Fibroblast of pulmonary artery (primary cell): ENCODE measurements around the gene LPP.

Source experiments
- DNase-seq: peaks from one replicate; pipeline ENCODE4 v3.0.0-alpha.2; 2010; ENCODE audit warnings: low read depth
- H3K4me3 ChIP-seq: replicated peaks from 2 replicates; pipeline ENCODE4 v1.5.1; 2011; ENCODE audit warnings: low read depth, mild to moderate bottlenecking, control low read depth, low read length, moderate library complexity
- CTCF ChIP-seq: IDR thresholded peaks from 2 replicates; pipeline ENCODE4 v1.5.1; 2011; ENCODE audit warnings: mild to moderate bottlenecking, control low read depth, low read length, inconsistent platforms; ENCODE audit errors: missing control alignments

Gene LPP

GRCh38 chr3:188113756-188114155 is 40.2 kb upstream of the LPP start:
- no peak overlapping the region for H3K4me3 ChIP-seq
- no peak for TF ChIP-seq CTCF
- DNase-seq: no peak

DNA sequence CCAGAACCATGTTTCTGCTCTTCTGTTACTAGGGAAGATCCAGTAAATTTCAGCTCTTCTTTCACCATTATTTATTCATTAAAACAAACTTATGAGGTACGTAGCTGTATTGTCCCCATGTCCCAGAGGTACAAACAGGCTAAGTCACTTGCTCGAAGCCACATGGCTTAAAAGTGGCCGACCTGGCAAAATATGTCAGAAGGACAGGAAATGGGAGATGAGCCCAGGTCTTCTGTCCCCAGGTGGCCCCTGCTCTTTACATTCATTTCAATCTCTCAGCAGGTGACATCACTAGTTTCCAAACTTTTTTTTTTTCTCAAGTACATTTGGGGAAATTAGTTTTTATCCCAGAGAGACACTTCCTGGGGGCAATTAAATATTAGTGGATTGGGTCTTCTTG is 34.1 kb upstream of the LPP start:
- TF ChIP-seq CTCF: no peak
- DNase-seq: no peak
- H3K4me3 ChIP-seq: no peak overlapping the region

DNA sequence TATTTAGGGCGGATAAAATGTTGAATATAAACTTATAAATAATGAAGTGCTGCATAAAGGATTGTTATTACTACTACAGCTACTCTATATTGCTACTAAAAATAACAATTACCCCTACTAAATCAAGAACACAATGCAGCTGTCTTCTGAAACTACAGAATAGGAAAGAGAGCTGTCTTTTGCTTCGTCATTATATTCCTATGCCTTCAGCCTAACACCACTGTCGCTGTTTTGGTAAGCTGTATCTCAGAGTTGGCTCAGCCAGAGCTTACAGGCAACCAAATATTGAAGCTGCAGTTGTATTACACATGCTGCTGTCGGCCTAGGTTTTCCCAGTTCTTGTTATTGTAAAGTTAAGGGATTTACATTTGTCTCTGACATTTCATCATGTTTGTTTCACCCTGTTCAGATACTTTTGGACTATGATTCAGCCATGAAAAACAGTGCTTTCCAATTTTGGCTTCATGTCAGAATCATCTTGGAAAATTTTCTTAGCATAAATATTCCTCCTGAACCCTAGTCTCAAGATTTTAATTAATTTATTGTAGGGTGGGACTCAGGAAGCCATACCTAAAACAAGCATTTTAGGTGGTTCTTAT is 31.3 kb upstream of the LPP start:
- no peak for TF ChIP-seq CTCF
- no peak for DNase-seq
- no peak overlapping the region for H3K4me3 ChIP-seq

- H3K4me3 ChIP-seq: no peak overlapping the region
- TF ChIP-seq CTCF: no peak
- peak; percentile 39 for DNase-seq
Observed at GRCh38 chr3:188123170-188123905, 30.6 kb upstream of the LPP start.

DNA sequence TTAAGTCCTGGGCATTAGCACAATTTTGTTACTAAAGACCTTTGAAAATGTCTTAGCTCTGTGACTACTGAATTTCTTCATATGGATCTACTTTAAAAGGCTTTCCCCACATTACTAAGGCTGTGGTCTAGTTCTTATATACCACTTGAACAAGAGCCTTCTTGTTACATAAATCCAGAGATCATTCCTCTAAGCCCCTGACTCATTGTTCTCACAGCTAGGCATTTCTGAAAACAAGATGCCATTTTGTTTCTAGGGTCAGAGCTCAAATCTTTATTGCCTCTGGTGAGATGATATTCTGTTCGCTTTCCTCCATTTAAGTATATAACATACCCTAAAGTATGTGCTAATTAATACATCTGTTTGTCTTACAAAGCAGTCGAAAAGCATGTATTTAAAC is 29.8 kb upstream of the LPP start:
- H3K4me3 ChIP-seq: no peak overlapping the region
- no peak for DNase-seq
- TF ChIP-seq CTCF: no peak

GRCh38 chr3:188125076-188125475 is 28.9 kb upstream of the LPP start:
- H3K4me3 ChIP-seq: no peak overlapping the region
- DNase-seq: no peak
- no peak for TF ChIP-seq CTCF

- TF ChIP-seq CTCF: no peak
- H3K4me3 ChIP-seq: no peak overlapping the region
- DNase-seq: no peak
Observed at GRCh38 chr3:188126276-188126675, 27.7 kb upstream of the LPP start.
